GM18867 (cell line): ENCODE data around the gene STAT4.
"Not testable (repeated sequence)": the region's sequence is repeated elsewhere in the genome, so short reads cannot be mapped to it uniquely, and the experiment has no call there.

Experiments used
- ATAC-seq: cut with Tn5 transposase; IDR thresholded peaks from one replicate; pipeline ENCODE4 v1.9.1; 2021; ENCODE audit warnings: mild to moderate bottlenecking, moderate library complexity; ENCODE audit not compliant: unreplicated experiment

Gene STAT4

GRCh38 chr2:190997526-190998113, 153.2 kb downstream of the STAT4 start:
- ATAC-seq: no peak

GRCh38 chr2:190996947-190997346, 153.8 kb downstream of the STAT4 start:
- ATAC-seq: no peak

- peak; percentile 50 for ATAC-seq
These were observed 154.4 kb downstream of the STAT4 start for GRCh38 chr2:190996338-190996946.

- ATAC-seq: not testable (repeated sequence)
These were observed 155.5 kb downstream of the STAT4 start for GRCh38 chr2:190995315-190995714.

- ATAC-seq: no peak
These were observed 156.6 kb downstream of the STAT4 start for GRCh38 chr2:190994148-190994547.

- no peak for ATAC-seq
These were observed 157.5 kb downstream of the STAT4 start for GRCh38 chr2:190993292-190993643.

GRCh38 chr2:190990132-190990531, 160.7 kb downstream of the STAT4 start:
- no peak for ATAC-seq

GRCh38 chr2:190988910-190989309, 161.9 kb downstream of the STAT4 start:
- no peak for ATAC-seq

- no peak for ATAC-seq
These were observed 162.9 kb downstream of the STAT4 start for GRCh38 chr2:190987938-190988337.

- ATAC-seq: no peak
These were observed 163.7 kb downstream of the STAT4 start for GRCh38 chr2:190987116-190987515.

GRCh38 chr2:190986221-190986953, 164.4 kb downstream of the STAT4 start:
- ATAC-seq: no peak

GRCh38 chr2:190984595-190984994, 166.2 kb downstream of the STAT4 start:
- ATAC-seq: no peak

GRCh38 chr2:190982262-190983034, 168.3 kb downstream of the STAT4 start:
- ATAC-seq: no peak

GRCh38 chr2:190981733-190982132, 169.1 kb downstream of the STAT4 start:
- ATAC-seq: no peak

GRCh38 chr2:190981333-190981732, 169.5 kb downstream of the STAT4 start:
- ATAC-seq: no peak

- no peak for ATAC-seq
These were observed 170.1 kb downstream of the STAT4 start for GRCh38 chr2:190980630-190981209.

- ATAC-seq: no peak
These were observed 170.7 kb downstream of the STAT4 start for GRCh38 chr2:190979906-190980629.
